Measurements from ENCODE around the gene ERMAP.

GRCh38 chr1:42780176-42780575 lies 36.7 kb upstream of the ERMAP start:
- no peak for TF ChIP-seq ATF3 (IDR thresholded peaks at IDR 0.05)
- TF ChIP-seq ATF3 (CRISPR knock-in tag; conservative IDR thresholded peaks at IDR 0.05) = no peak
- no peak for TF ChIP-seq SNIP1 (IDR thresholded peaks at IDR 0.05; ENCODE audit: low read depth)
- TF ChIP-seq CTCF (IDR thresholded peaks at IDR 0.05 in 2 of 3, conservative IDR thresholded peaks at IDR 0.05 in 1 of 3; ENCODE audit: insufficient read depth in 2 of 3, low read depth in 1 of 3, low read length in 3 of 3) = no peak
- TF ChIP-seq BRF2 (IDR thresholded peaks at IDR 0.05; ENCODE audit: borderline replicate concordance, insufficient read depth, insufficient read length) = no peak
- TF ChIP-seq FOXK2 (conservative IDR thresholded peaks at IDR 0.05 in 1 of 2, IDR thresholded peaks at IDR 0.05 in 1 of 2; ENCODE audit: low read depth in 2 of 2) = no peak
- no peak for TF ChIP-seq POLR2A (conservative IDR thresholded peaks at IDR 0.05)
- no peak for TF ChIP-seq THAP7 (CRISPR knock-in tag; IDR thresholded peaks at IDR 0.05)
- TF ChIP-seq ZNF232 (CRISPR knock-in tag; IDR thresholded peaks at IDR 0.05) = no peak
- TF ChIP-seq ATF1 (CRISPR knock-in tag; IDR thresholded peaks at IDR 0.05) = no peak
- no peak for TF ChIP-seq ATF1 (tag; IDR thresholded peaks at IDR 0.05)

Data from K562 (cell line).